Measurements from ENCODE around the gene HOXA9.

The HOXA9 gene

DNA sequence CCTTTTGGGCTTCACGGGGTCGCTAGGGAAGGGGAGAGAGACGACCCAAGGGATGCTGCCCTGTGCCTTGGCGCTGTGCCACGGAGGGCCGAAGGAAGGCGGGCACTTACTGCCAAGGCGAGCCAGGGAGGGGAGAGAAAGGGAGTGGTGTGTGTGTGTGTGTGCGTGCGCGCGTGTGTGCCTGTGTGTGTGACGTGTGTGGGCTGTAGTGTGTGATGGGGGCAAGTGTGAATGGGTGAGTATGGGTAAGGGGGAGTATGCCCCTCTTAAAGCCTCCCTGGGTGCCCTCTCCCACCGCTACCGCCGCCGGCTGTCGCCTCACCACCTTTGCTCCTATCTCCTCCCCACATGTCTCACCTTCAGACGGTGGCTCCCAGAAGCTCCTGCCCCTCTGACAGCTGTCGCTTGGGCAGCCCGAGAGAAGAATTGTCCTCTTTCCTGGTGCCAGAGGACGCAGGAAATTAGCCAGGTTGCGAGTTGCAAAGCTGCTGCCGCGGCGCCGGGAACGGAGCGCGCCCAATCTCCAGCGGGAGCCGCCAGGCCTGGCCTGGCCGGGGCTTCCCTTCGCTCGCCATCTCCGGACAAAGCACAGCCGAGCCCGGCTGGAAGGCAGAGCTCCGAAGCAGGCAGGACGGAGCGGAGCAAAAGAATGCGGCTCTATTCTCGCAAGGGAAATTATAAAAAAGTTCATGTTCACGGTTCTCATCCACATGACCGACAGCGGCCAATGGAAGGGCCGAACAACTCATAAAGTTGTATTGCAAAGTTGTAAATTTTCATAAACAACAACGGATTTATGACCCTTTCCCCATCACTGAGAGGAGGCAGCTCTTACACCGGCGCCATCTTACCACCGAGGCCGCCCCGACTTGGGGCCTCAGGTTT lies 13.2 kb downstream of the HOXA9 start, which contains the start of gene HOXA3:
Gene HOXA3, minus strand, starts transcription at position 653 of the 885 bp plus-strand sequence. CDS start 41,943 bp downstream, outside the sequence.
- DNase-seq = no peak

DNA sequence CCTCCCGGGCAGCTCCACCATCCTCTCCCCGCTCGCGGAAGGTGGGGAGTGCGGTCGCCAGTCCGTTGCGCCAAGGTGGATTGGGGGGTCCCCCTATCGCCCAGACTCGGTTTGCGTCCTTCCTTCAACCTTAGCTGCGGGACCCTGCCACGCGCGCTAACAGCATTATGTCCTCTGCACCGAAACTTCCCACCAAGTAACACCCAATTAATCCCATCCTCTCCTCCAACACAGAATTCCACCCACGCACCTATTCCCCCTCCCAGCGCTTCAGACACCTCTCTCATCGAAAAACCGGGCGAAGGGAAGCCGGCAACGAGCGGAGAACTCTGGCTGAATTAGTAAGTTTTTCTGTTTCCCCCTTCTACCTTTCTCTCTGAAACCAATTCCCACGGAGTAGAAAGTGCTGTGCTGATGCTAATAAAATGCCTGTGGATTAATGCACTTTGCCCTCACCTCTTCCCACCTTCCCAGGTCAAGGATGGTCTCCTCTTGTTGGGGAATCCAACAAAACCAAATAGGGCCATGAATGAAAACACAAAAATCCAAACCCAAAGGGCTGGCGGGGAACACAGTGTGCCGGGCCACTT lies 13.9 kb downstream of the HOXA9 start:
- DNase-seq = no peak

DNA sequence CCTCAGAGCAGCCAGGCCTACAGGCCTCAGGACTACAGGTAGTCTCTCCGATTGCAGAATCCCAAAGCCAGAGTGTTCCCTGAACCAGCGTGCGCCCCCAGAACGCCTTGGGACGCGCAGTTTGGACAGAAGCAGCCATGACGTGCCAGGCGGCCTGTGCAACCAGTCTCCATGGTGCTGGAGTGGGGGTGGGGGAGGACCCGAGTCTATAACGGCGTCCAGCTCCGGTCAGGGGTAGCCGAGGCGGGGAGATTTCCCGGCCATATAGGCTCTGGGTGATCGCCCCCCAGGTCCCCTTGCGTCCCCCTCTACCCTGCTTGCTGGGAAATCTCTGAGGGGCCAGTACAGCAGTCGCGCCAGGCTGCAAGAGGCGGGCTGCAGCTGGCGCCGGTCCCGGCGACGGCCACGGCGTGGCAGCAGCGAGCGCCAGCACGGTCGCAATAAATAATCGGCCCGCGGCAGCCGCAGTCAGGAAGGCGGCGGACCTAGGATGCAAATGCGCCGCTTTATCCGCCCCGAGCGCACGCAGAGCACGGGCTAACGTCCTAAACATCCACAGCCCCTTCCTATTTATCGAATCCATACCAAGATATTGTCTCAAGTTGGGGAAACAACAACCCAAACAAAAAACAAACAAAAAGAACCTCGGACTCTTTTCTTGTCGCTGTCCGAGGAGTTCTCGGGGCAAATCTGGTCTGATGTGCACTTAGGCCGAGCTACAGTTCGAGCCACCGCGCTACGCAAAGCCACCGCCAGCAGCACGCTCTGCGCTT lies 14.6 kb downstream of the HOXA9 start:
- peak; percentile 54 for DNase-seq

DNA sequence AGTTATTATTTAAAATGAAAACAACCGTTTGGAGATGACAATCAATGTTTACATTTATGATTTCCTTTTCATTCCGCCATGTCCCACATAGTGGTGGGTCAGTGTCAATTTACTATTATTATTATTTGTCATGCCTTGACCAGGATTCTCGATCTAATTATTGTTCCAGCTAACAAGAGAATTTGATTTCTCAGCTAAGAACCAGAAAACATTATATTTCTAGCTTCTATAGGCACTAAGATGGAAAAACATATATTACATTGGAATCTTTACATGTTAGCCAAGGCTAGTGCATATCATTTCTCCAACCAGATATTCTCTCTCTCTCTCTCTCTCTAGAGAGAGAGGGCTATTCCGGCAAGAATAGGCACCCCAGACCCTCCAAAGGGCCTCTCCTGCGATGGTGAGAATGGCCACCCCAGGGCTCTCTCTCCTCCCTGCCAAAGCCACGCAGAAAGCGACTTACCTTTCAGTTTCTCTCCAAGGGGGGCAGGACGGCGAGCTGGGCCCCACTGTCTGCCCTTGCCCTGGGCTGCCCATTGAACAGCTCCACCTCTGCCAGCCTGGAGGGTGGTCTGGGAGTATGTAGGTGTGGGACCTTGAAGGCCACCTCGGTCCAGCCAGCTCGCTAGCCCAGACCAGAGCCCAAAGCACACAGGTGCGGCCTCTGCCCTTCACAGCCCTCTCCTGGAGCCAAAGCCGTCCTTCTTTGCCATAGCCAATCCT lies 15.3 kb downstream of the HOXA9 start:
- no peak for DNase-seq

- DNase-seq = no peak
These were observed 16.3 kb downstream of the HOXA9 start for GRCh38 chr7:27148756-27149641.

- DNase-seq = no peak
These were observed 17.1 kb downstream of the HOXA9 start for GRCh38 chr7:27148031-27148755.

DNA sequence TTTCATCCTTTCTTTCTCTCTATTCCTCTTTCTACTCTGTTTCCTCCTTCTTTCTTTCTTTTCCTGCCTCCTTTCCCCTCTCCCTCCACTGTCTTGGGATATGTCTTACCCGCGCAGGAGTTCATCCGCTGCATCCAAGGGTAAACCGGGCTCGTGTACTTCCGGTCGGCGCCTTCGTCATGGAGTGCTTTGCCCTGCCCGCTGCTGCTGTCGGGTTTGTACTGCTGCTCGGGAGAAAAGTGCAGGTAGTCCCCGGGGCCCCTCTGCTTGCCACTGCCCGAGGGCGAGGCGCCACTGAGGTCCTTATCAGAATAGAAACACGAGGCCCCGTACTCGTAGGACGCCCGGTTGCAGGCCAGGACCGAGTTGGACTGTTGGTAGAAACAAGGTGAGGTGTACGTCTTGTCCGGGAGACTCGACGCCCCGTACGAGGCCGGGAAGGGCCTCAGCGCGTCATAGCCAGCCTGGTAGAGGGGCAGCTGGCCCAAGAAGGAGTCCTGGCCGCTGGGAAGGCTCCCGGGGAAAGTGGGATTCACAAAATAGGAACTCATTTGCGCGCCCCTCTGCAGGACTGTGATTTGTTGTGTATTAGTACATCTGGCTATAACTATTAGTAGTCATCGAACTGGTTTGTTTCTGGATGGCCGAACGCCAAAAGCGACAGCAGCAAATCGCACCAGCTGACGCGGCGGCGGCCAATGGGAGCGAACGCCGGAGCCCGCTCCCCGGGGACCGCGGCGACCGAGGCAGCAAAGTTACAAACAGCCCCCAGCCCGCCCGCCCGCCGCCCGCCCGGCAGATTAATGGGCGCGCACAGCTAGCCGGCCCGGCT lies 17.9 kb downstream of the HOXA9 start, which contains the start of gene HOXA6:
Gene HOXA6, minus strand, starts transcription at position 576 of the 832 bp plus-strand sequence. Its CDS starts 25 bp downstream, at position 551.
- no peak for DNase-seq

DNA sequence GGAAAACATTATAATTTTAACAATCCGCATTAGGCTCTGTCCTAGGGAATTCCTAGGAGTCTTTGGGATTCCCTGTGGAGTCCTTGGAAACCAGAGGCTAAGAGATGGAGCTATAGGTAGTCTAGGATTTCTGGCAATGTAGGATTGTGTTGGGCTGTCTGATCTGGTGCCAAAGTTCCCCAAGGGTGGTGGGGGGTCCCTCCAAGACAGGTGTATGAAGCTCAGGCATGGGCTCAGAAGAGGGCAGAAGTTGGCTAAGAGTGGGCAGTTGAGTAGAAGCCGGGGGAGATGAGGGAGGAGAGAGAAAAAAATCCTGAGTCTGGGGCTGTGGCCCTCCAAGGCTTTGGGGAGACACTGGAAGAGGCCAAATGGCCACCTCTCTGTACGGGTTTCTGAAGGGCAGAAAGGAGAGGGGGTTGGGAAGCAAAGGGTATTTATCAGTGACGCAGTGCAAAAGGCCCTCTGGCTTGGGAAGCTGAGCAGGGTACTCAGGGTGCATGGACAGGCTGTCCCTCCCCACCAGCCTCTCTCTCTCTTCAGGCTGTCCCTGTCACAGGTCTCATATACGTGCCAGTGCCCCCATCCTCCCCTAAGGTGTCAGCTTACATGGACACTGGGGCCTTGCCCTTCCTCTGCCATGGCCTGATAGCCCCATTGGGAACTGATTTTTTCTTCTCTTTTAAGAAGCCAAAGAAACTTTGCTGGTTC lies 18.7 kb downstream of the HOXA9 start:
- no peak for DNase-seq

- no peak for DNase-seq
These were observed 19.4 kb downstream of the HOXA9 start for GRCh38 chr7:27145914-27146412.

GRCh38 chr7:27145165-27145913 lies 20.0 kb downstream of the HOXA9 start:
- DNase-seq = no peak

DNA sequence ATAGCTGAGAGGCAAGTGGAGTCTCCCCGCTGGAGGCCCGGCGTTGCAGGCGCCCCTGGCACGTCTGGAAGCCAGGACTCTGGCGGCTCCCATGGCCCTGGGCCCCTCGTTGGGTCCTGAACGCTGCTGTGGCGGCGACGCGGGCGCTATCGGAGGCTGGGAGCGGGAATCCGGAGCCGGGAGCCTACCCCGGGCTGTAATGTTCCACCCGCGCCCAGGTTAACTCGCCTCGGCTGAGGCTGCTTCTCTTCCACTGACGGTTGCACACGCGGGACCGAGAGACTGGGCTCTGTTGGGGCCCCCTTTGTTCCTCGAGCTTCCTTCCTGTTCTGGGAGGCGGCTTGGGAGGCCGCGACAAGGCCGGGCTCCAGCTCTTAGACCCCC lies 20.6 kb downstream of the HOXA9 start:
- DNase-seq = no peak

DNA sequence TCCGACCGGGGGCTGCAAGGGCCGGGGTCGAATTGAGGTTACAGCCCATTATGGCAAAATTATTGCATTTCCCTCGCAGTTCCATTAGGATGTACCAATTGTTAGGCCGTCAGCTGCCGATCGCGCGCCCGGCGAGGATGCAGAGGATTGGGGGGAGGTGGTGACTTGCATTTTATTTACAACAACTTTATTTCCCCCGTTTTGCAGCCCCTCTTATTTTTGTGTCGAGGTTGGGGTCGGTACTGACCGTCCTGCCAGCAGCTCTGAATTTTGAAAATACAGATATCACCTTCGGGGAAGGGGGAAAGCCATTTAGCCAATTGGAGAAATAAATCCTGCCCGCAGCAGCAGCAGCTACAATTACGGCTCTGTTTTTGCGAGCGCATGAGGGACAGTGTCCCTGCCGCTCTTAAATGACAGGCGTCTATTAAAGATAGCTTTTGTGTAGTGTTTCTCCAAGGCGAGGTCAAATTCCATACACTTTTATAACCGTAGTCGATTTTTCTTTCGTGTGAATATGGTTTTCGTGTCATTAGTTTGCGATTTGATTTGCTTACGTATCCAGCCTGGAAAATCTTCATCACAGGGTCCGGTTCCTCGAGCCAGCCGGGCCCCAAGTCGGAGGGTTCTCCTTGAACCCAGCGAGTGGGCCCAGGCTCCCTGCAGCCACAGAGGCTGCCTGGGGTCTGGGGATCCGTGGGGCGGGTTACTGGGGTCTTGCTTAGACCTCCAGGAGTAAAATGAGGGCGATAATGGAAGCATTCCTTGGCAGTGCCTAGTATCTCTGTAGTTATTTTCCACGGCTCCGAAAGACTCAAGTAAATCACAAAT lies 21.2 kb downstream of the HOXA9 start:
- DNase-seq = no peak

GRCh38 chr7:27143023-27143949 lies 22.1 kb downstream of the HOXA9 start, which contains the start of gene HOXA5:
Gene HOXA5, minus strand, starts transcription at chr7:27143681. Its CDS starts 74 bp downstream, at chr7:27143607.
- no peak for DNase-seq

DNA sequence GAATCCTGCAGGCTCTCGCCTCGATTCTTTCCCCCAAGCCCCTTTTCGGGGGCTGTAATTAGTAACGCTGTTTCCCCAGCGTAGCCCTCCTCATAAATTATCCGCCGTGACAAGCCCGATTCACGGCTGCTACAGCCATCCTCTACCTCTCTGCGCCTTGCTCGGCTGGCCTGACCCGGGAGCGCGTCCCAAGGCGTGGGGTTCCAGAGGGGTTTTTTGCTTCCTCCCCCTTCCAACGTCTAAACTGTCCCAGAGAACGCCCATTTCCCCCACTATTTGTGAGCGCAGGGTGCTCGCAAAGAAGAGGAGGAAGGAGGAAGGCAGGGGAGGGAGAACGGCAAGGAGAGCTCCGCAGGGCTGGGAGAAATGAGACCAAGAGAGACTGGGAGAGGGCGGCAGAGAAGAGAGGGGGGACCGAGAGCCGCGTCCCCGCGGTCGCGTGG lies 22.7 kb downstream of the HOXA9 start:
- no peak for DNase-seq

GRCh38 chr7:27141923-27142579 lies 23.3 kb downstream of the HOXA9 start:
- no peak for DNase-seq
